Articular chondrocyte of knee joint (primary cell): Measurements from ENCODE around the gene XPO4. TPM values are rescaled to one million over a fixed set of nuclear protein-coding genes. Genes with fewer than 3 reads are reported as not detected.

Experiments
- total RNA-seq: library from RNA; depleted of rRNA; stranded (reverse); fragments of >200 nt; gene quantifications from 2 replicates; pipeline ENCODE4 v1.2.3, GENCODE V29; 2012

XPO4 gene
- total RNA-seq = 23.1 and 25.7 TPM in 2 replicates

DNA sequence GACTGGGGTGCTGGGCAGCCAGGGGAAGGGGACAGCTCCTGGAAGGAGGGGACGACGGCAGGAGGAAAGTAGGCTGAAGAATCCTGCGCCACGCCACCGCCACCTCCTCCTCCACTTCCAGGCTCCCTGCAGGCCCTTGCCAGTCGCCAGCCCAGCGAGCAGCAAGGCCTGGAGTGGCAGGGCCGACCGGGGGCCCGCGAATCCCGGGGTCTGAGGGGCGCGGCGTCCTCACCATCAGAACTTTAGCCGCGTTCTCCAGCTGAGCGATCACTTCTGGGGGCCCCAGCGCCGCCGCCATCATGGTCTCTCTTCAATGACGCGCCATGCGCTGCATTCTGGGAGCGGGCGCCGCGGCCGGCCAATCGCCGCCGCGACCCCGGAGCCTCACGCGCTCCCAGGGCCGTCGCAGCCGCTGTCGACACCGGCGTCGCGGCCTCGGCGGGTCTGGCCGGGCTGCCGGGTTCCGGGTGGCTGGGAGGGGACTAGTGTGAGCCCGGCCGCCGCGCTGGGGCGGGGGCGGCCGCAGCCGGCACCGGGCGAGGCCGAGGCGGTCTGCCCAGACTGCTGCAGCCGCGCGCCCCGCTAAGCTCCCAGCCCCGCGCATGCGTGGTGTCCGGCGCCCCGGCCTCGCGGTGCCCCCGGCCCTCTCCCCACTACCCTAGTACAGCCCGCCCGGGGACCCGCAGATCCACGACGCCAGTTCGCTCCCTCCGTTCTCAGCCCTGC lies at the start of gene XPO4:
XPO4 (minus strand) TSS at position 309 of the 726 bp plus-strand sequence; CDS start at position 301, 8 bp downstream.

DNA sequence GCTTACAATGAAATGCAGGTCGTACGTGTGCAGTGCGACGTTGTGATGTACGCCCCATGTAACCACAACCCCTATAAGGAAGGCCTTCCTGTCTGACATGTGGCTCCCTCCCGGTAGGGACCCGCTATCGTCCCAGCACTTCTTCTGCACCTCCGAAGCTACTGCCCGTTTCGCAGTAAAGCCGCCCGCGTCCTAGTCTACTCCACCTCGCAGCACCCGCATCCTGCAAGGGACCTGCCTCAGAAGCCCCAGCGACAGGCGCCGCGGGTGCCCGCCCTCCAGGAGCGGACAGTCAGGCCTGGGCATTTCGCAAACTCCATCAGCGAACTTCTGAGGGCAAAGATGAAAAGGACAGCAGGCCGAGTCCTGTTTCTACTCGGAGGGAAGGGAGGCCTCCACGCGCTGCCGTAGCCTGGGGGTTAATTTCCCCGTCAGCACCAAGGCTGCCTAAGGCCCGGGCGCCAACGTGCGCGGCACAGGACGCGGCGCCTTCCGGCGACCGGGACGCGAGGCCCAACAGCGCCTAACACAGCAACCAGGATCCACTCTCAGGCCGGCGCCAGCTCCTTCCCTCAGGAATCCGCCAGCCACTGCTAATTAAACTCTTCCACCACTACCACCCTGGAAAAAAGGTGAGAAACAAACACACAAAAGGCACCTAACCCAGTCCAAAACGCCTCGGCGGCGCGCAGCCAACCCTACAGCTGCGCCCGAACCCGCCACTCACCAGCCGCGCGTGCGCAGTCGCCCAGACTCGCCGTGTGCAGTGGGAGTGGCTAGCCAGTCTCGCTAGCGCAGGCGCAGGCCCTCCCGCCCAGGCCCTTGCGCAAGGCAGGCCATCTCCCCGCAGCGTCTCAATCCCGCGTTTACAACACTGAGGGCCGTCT lies 129.1 kb downstream of the XPO4 start, which contains the start of gene EEF1AKMT1:
EEF1AKMT1 (minus strand) TSS at position 768 of the 887 bp plus-strand sequence. CDS start 16,363 bp downstream, outside the sequence.

Other genes starting within 250 kb of the XPO4 start
- 4.1 and 6.4 TPM in 2 replicates for gene IL17D, start 199.0 kb downstream of the XPO4 start, total RNA-seq
- gene EEF1AKMT1, start 128.8 kb downstream of the XPO4 start, total RNA-seq = 13.9 and 16.4 TPM in 2 replicates
- 36.4 and 39.3 TPM in 2 replicates for gene LATS2, start 158.8 kb upstream of the XPO4 start, total RNA-seq
- gene SAP18, start 237.4 kb upstream of the XPO4 start, total RNA-seq = 48.1 and 55.1 TPM in 2 replicates